ENCODE data around the gene CDK5RAP1.

The CDK5RAP1 gene

GRCh38 chr20:33332905-33333456 lies 68.3 kb downstream of the CDK5RAP1 start:
- FAIRE-seq = no peak
- TF ChIP-seq CTCF (IDR thresholded peaks at IDR 0.05; ENCODE audit: insufficient read depth, missing control alignments) = no peak
- no peak for DNase-seq (ENCODE audit: insufficient read length, low spot score)

GRCh38 chr20:33328157-33329137 lies 72.9 kb downstream of the CDK5RAP1 start:
- no peak for TF ChIP-seq CTCF (IDR thresholded peaks at IDR 0.05; ENCODE audit: insufficient read depth, missing control alignments)
- FAIRE-seq = no peak
- no peak for DNase-seq (ENCODE audit: insufficient read length, low spot score)

- DNase-seq (ENCODE audit: insufficient read length, low spot score) (no peak), FAIRE-seq (no peak)
- TF ChIP-seq CTCF (IDR thresholded peaks at IDR 0.05; ENCODE audit: insufficient read depth, missing control alignments) = no peak
Observed at GRCh38 chr20:33325350-33325749, 76.0 kb downstream of the CDK5RAP1 start.

GRCh38 chr20:33323236-33323635 lies 78.1 kb downstream of the CDK5RAP1 start:
- FAIRE-seq (no peak), DNase-seq (ENCODE audit: insufficient read length, low spot score) (no peak)
- TF ChIP-seq CTCF (IDR thresholded peaks at IDR 0.05; ENCODE audit: insufficient read depth, missing control alignments) = no peak

- DNase-seq (ENCODE audit: insufficient read length, low spot score) = no peak
- no peak for FAIRE-seq
- TF ChIP-seq CTCF (IDR thresholded peaks at IDR 0.05; ENCODE audit: insufficient read depth, missing control alignments) = no peak
Observed at GRCh38 chr20:33322456-33322855, 78.9 kb downstream of the CDK5RAP1 start.

GRCh38 chr20:33320006-33320405 lies 81.3 kb downstream of the CDK5RAP1 start:
- TF ChIP-seq CTCF (IDR thresholded peaks at IDR 0.05; ENCODE audit: insufficient read depth, missing control alignments) = no peak
- DNase-seq (ENCODE audit: insufficient read length, low spot score) (no peak), FAIRE-seq (no peak)

- no peak for TF ChIP-seq CTCF (IDR thresholded peaks at IDR 0.05; ENCODE audit: insufficient read depth, missing control alignments)
- no peak for FAIRE-seq
- no peak for DNase-seq (ENCODE audit: insufficient read length, low spot score)
Observed at GRCh38 chr20:33318096-33318429, 83.3 kb downstream of the CDK5RAP1 start.

All from D721Med (cell line).